Activated naive CD8-positive, alpha-beta T cell treated with anti-CD3 and anti-CD28 coated beads, Interleukin-2, amount 50 U/mL, for 24 hours (primary cell): ENCODE measurements around the gene TSSK3.
"Not testable (repeated sequence)": the region's sequence is repeated elsewhere in the genome, so short reads cannot be mapped to it uniquely, and the experiment has no call there.

Source experiments
- ATAC-seq: fragments of 150-1000 bp; cut with Tn5 transposase; one replicate; pipeline ENCODE4 v1.10.0; 2021
- DNase-seq: peaks from one replicate; pipeline ENCODE4 v3.0.0; 2021
- H3K27ac Mint-ChIP-seq: one replicate; pipeline ENCODE4 v1.8.0; 2021; ENCODE audit warnings: mild to moderate bottlenecking, mixed read lengths
- H3K27me3 Mint-ChIP-seq: one replicate; pipeline ENCODE4 v1.8.0; 2021; ENCODE audit warnings: mixed read lengths
- H3K36me3 Mint-ChIP-seq: one replicate; pipeline ENCODE4 v1.8.0; 2021; ENCODE audit warnings: low read depth, mixed read lengths
- H3K4me1 Mint-ChIP-seq: one replicate; pipeline ENCODE4 v1.8.0; 2021; ENCODE audit warnings: mixed read lengths
- H3K4me3 Mint-ChIP-seq: one replicate; pipeline ENCODE4 v1.8.0; 2021; ENCODE audit warnings: mild to moderate bottlenecking, moderate library complexity, mixed read lengths
- H3K9me3 Mint-ChIP-seq: one replicate; pipeline ENCODE4 v1.8.0; 2021; ENCODE audit warnings: mixed read lengths

TSSK3 gene

GRCh38 chr1:32394141-32394889 is 32.0 kb downstream of the TSSK3 start, which contains the start of gene BSDC1:
Gene BSDC1 (minus strand): TSS chr1:32394441. CDS start chr1:32394414, 27 bp downstream.
- Mint-ChIP-seq H3K27ac (peak within 1 kb of the TSS; percentile 98), H3K4me1 (peaks cover 29% of the 10 kb centered on the region), H3K4me3 (peak within 1 kb of the TSS; percentile 100), H3K36me3 (peaks cover 4% of the 10 kb centered on the region), H3K27me3 (no peaks in the 10 kb centered on the region), H3K9me3 (no peaks in the 10 kb centered on the region)
- peak; percentile 99 for DNase-seq
- ATAC-seq: peak; percentile 98

- H3K27ac Mint-ChIP-seq: peak overlapping the region; percentile 98
- peak overlapping the region; percentile 100 for H3K4me3 Mint-ChIP-seq
- H3K9me3 Mint-ChIP-seq: no peaks in the 10 kb centered on the region
- H3K4me1 Mint-ChIP-seq: peaks cover 29% of the 10 kb centered on the region
- H3K36me3 Mint-ChIP-seq: peaks cover 4% of the 10 kb centered on the region
- DNase-seq: no peak
- no peaks in the 10 kb centered on the region for H3K27me3 Mint-ChIP-seq
- ATAC-seq: no peak
Observed at GRCh38 chr1:32394890-32395432, 32.6 kb downstream of the TSSK3 start.

GRCh38 chr1:32396524-32396923 is 34.2 kb downstream of the TSSK3 start:
- not testable (repeated sequence) for H3K36me3 Mint-ChIP-seq, H3K27ac Mint-ChIP-seq, H3K9me3 Mint-ChIP-seq, H3K4me3 Mint-ChIP-seq, ATAC-seq, H3K27me3 Mint-ChIP-seq, DNase-seq
- peaks cover 29% of the 10 kb centered on the region for H3K4me1 Mint-ChIP-seq

- Mint-ChIP-seq H3K27ac (no peak overlapping the region), H3K27me3 (no peaks in the 10 kb centered on the region), H3K4me1 (peaks cover 17% of the 10 kb centered on the region), H3K9me3 (no peaks in the 10 kb centered on the region), H3K4me3 (no peak overlapping the region), H3K36me3 (peaks cover 2% of the 10 kb centered on the region)
- DNase-seq: no peak
- no peak for ATAC-seq
Observed at GRCh38 chr1:32398401-32398800, 36.1 kb downstream of the TSSK3 start.

- Mint-ChIP-seq H3K27ac (no peak overlapping the region), H3K4me1 (peaks cover 6% of the 10 kb centered on the region)
- ATAC-seq: no peak
Observed at GRCh38 chr1:32399843-32400242, 37.5 kb downstream of the TSSK3 start.

GRCh38 chr1:32400876-32401631 is 38.7 kb downstream of the TSSK3 start:
- H3K36me3 Mint-ChIP-seq: no peaks in the 10 kb centered on the region
- DNase-seq (peak; percentile 70), ATAC-seq (peak; percentile 86)
- H3K27me3 Mint-ChIP-seq: no peaks in the 10 kb centered on the region
- H3K27ac Mint-ChIP-seq: no peak overlapping the region
- H3K4me3 Mint-ChIP-seq: no peak overlapping the region
- H3K9me3 Mint-ChIP-seq: no peaks in the 10 kb centered on the region
- no peaks in the 10 kb centered on the region for H3K4me1 Mint-ChIP-seq

More at GRCh38 chr1:32399843-32400242, 37.5 kb downstream of the TSSK3 start:
- Mint-ChIP-seq H3K9me3 (no peaks in the 10 kb centered on the region), H3K36me3 (no peaks in the 10 kb centered on the region), H3K4me3 (no peak overlapping the region), H3K27me3 (no peaks in the 10 kb centered on the region)
- no peak for DNase-seq

GRCh38 chr1:32404946-32405345 is 42.6 kb downstream of the TSSK3 start:
- Mint-ChIP-seq H3K27ac (no peak overlapping the region), H3K36me3 (no peaks in the 10 kb centered on the region), H3K9me3 (no peaks in the 10 kb centered on the region), H3K4me1 (no peaks in the 10 kb centered on the region), H3K4me3 (no peak overlapping the region), H3K27me3 (no peaks in the 10 kb centered on the region)
- DNase-seq (no peak), ATAC-seq (no peak)

GRCh38 chr1:32405672-32406467 is 43.5 kb downstream of the TSSK3 start:
- ATAC-seq (no peak), DNase-seq (no peak)
- Mint-ChIP-seq H3K9me3 (no peaks in the 10 kb centered on the region), H3K4me3 (no peak overlapping the region), H3K4me1 (no peaks in the 10 kb centered on the region), H3K36me3 (no peaks in the 10 kb centered on the region), H3K27ac (no peak overlapping the region), H3K27me3 (no peaks in the 10 kb centered on the region)

GRCh38 chr1:32406629-32407111 is 44.3 kb downstream of the TSSK3 start:
- DNase-seq (no peak), ATAC-seq (no peak)
- H3K4me3 Mint-ChIP-seq: no peak overlapping the region
- no peaks in the 10 kb centered on the region for H3K4me1 Mint-ChIP-seq
- peaks cover under 1% of the 10 kb centered on the region for H3K27me3 Mint-ChIP-seq
- H3K9me3 Mint-ChIP-seq: no peaks in the 10 kb centered on the region
- H3K27ac Mint-ChIP-seq: no peak overlapping the region
- H3K36me3 Mint-ChIP-seq: no peaks in the 10 kb centered on the region

- no peak overlapping the region for H3K4me3 Mint-ChIP-seq
- DNase-seq (no peak), ATAC-seq (no peak)
- peaks cover 3% of the 10 kb centered on the region for H3K4me1 Mint-ChIP-seq
- H3K27me3 Mint-ChIP-seq: peaks cover 7% of the 10 kb centered on the region
- no peaks in the 10 kb centered on the region for H3K36me3 Mint-ChIP-seq
- no peaks in the 10 kb centered on the region for H3K9me3 Mint-ChIP-seq
- no peak overlapping the region for H3K27ac Mint-ChIP-seq
Observed at GRCh38 chr1:32411261-32411660, 48.9 kb downstream of the TSSK3 start.

GRCh38 chr1:32413507-32414185 is 51.3 kb downstream of the TSSK3 start:
- peak; percentile 72 for DNase-seq
- H3K9me3 Mint-ChIP-seq: no peaks in the 10 kb centered on the region
- peak; percentile 84 for ATAC-seq
- H3K27me3 Mint-ChIP-seq: peaks cover 11% of the 10 kb centered on the region
- peaks cover 3% of the 10 kb centered on the region for H3K4me1 Mint-ChIP-seq
- no peaks in the 10 kb centered on the region for H3K36me3 Mint-ChIP-seq
- peak overlapping the region; percentile 8 for H3K27ac Mint-ChIP-seq
- no peak overlapping the region for H3K4me3 Mint-ChIP-seq
